ENCODE measurements around the gene C1orf87.

Gene C1orf87

DNA sequence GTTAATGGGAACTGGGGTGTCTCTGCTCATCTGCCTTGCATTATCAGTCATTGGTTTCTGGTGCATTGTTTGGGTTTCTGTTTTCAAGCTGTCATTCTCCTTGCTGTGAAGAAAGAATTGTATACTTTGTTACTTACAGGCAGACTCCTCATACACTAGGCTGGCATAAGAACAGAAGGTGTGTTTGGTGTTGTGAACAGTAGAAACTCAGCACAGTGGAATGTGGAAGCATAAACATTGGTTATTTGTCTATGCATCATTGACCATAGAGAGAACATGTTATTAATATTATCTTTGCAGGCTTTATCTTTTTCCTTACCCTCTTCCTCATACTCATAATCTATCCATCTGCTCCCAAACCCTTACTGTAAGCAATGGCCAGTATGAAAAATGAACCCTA, 18.2 kb downstream of the C1orf87 start:
- DNase-seq: no peak

DNA sequence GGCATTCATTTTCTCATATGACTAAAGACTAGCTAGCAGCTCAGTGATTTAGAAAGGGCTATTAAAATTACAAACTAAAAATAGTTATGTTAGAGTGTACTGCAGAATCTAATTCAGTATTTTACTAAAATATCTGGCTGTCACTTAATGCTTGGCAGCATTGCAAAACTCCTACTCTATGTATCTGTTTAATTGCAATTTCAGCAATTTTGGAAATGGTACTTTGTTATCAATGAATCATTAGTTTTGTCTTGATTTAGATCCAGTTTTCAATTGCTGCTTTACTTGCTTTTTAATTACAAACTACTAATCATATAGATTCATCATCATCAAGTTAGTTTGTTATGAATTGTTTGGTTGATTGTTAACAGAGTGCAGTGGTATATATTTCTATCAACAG, 19.2 kb downstream of the C1orf87 start:
- DNase-seq: no peak

- no peak for DNase-seq
Observed at GRCh38 chr1:60052601-60053000, 21.0 kb downstream of the C1orf87 start.

GRCh38 chr1:60051191-60051590, 22.4 kb downstream of the C1orf87 start:
- DNase-seq: no peak

- DNase-seq: no peak
Observed at GRCh38 chr1:60049188-60049587, 24.4 kb downstream of the C1orf87 start.

GRCh38 chr1:60044881-60045280, 28.7 kb downstream of the C1orf87 start:
- no peak for DNase-seq

DNA sequence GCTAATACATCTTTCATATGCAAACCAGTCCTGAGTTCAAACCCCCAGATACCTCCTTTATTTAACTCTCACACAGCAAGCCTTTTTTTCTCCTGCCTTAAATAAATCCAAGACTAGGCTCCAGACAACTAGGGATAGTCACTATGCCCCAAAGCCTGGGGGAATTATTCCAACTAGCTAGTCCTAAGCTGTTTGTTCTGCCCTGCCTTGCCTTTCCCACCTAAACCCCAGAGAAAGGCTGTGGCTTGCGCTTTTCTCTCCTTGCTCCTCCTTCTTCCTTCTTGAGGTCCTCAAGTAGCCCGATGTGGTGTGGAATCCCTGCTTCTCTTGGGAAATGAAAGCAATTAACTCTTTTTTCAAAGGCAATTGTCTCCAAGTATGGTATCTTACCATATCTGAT, 31.8 kb downstream of the C1orf87 start:
- DNase-seq: no peak

DNA sequence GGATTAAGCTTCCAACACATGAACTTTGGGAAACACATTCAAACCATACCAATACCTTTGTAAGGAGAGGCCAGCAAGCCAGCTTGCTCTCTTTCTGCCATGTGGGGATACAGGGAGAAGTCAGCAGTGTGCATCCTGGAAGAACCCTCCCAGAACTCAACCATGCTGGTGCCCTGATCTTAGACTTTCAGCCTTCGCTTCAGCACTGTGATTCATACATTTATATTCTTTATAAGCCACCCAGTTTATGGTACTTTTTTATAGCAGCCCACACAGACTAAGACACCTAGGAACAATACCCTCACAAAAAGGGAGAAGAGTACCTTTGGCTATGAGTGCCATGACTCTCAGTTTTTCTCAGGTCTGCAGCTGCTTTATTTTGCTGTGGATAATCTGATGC, 35.9 kb downstream of the C1orf87 start:
- no peak for DNase-seq

- no peak for DNase-seq
Observed at GRCh38 chr1:60036856-60037460, 36.6 kb downstream of the C1orf87 start.

DNA sequence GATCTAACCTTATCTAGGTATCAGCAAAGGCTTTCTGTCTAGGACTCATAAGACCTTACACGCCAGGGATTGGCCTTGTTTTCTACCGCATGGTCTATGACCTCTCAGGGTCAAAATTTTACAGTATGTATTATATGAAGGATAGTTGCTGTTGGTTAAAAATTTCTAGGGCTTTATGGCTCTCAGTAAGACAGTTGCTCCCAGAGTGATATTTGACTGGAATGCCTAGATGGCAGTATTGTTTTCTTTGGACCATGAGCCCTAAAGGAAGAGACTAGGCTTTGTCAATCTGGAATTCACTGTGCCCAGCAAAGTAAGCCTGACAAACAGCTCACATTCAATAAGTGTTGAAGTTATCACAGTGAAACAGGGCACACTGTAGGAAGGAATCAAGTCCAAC, 37.6 kb downstream of the C1orf87 start:
- DNase-seq: no peak

GRCh38 chr1:60034999-60035398, 38.6 kb downstream of the C1orf87 start:
- no peak for DNase-seq

- DNase-seq: no peak
Observed at GRCh38 chr1:60033066-60033465, 40.5 kb downstream of the C1orf87 start.

GRCh38 chr1:60031146-60031545, 42.4 kb downstream of the C1orf87 start:
- DNase-seq: no peak

- DNase-seq: no peak
Observed at GRCh38 chr1:60025552-60025951, 48.0 kb downstream of the C1orf87 start.

DNA sequence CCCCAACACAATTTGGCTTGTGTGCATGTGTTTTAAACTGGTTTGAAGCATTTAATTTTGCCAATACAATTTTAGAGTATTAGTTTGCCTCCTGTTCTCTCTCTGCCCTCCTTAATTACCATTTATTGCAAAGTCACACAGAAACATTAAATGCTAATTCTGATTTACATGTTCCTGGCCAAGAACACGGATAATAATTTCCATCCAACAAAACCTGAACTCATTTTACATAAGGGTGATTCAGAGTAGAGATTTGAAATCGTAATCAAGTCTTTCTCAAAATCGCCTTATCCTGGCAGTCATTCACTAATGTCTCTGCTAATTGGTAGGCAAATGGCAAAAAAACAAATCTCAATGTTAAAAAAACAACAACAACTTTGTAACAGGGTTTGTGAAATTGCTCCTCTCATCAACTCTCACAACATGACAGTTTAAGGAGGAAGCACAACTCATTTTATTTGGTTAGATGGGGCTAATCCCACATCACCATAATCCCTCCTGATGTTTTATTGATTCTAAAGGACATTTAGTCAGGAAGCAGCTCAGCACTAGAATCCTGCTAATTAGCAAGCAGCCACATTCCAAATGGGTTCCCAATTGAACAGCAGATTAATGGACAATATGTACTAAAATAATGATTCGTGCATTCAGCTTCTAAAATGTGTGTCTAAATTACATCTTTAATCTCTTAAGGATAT, 55.9 kb downstream of the C1orf87 start:
- DNase-seq: no peak

- no peak for DNase-seq
Observed at GRCh38 chr1:60010690-60011089, 62.9 kb downstream of the C1orf87 start.

DNA sequence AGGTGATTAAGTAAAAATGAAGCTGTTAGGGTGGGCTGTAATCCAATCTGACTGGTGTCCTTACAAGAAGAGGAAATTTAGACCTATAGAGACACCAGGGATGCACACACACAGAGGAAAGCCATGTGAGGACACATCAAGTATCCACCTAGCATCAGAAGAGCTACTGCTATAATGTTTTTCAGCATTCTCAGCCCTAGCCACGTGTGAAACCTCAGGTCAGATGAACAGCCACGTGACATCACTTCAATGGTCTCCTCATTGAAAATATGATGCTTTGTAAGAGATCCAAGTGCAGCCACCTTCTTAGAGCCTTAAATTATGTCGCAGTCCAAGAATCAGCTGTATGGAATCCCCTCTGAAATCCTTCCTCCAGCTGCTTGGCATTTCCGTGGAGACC, 65.1 kb downstream of the C1orf87 start:
- DNase-seq: no peak

- no peak for DNase-seq
Observed at GRCh38 chr1:60000625-60001024, 72.9 kb downstream of the C1orf87 start.

DNA sequence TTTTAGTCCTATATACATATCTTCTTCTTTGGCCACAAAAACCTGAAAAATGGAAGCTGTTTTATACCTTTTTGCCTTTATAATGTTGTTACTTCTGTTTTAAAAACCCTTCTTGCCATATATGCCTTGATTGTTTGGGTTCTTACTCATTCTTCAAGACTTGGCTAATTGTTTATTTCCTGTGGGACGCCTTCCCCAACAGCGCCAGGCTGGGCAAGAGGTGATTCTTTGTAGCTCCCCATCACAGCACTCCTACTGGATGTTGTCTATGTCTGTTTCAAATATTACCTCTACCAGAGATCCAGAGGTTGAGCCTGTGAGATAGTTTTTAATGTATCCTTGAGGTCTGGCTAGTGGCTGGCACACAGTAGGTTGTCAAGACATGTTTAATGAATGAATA, 73.8 kb downstream of the C1orf87 start:
- DNase-seq: no peak

GRCh38 chr1:59999006-59999405, 74.6 kb downstream of the C1orf87 start:
- DNase-seq: no peak

GRCh38 chr1:59997479-59998115, 76.0 kb downstream of the C1orf87 start:
- DNase-seq: no peak

- DNase-seq: no peak
Observed at GRCh38 chr1:59994302-59995198, 79.0 kb downstream of the C1orf87 start.

- DNase-seq: no peak
Observed at GRCh38 chr1:59992040-59992820, 81.3 kb downstream of the C1orf87 start.

Data from CD4-positive, alpha-beta T cell treated with Interleukin-6 for 4 hours (primary cell).